Kidney (tissue), 14 donors: ENCODE measurements around the gene WDR38. TPM values are rescaled to one million over a fixed set of nuclear protein-coding genes. Genes with fewer than 3 reads are reported as not detected.

Experiments
- DNase-seq, 5 donors: peaks; one replicate each; pipeline ENCODE4 v3.0.0-alpha.2; 2013 to 2020
- FAIRE-seq: peaks from 2 replicates; lab custom pipeline; 2012; peaks lifted over from hg19 to GRCh38; lab: Jason Lieb, UNC
- H3K27ac ChIP-seq, 2 donors: one replicate each; pipeline ENCODE4 v1.7.0; 2013; ENCODE audit warnings: low read depth in 2 of 2, low read length in 2 of 2, inconsistent platforms in 1 of 2
- H3K27me3 ChIP-seq: one replicate; pipeline ENCODE4 v1.7.1; 2013; ENCODE audit warnings: low read length, inconsistent platforms; ENCODE audit not compliant: control insufficient read depth, insufficient read depth
- H3K36me3 ChIP-seq, 3 donors: one replicate each; pipeline versions ENCODE4 v1.7.0 to v1.7.1; 2013; ENCODE audit warnings: low read length in 3 of 3, control low read depth in 1 of 3, inconsistent platforms in 1 of 3; ENCODE audit not compliant: insufficient read depth in 3 of 3, control insufficient read depth in 2 of 3
- H3K4me1 ChIP-seq, 3 donors: one replicate each; pipeline versions ENCODE4 v1.7.0 to v1.7.1; 2013; ENCODE audit warnings: low read length in 3 of 3, inconsistent platforms in 1 of 3, low read depth in 1 of 3; ENCODE audit not compliant: control insufficient read depth in 2 of 3, insufficient read depth in 2 of 3
- H3K4me3 ChIP-seq, 3 donors: one replicate each; pipeline versions ENCODE4 v1.7.0 to v1.8.1; 2013; ENCODE audit warnings: low read length in 3 of 3, control low read depth in 1 of 3, inconsistent platforms in 1 of 3
- H3K9ac ChIP-seq, 3 donors: one replicate each; pipeline versions ENCODE4 v1.7.0 to v1.7.1; 2013; ENCODE audit warnings: low read length in 3 of 3, control low read depth in 1 of 3, inconsistent platforms in 1 of 3
- H3K9me3 ChIP-seq, 3 donors: one replicate each; pipeline versions ENCODE4 v1.7.0 to v1.7.1; 2013; ENCODE audit warnings: low read length in 3 of 3, control low read depth in 1 of 3, inconsistent platforms in 1 of 3; ENCODE audit not compliant: control insufficient read depth in 2 of 3, insufficient read depth in 1 of 3
- CTCF ChIP-seq: IDR thresholded peaks from 3 replicates; pipeline ENCODE4 v1.5.1; 2012; ENCODE audit warnings: mild to moderate bottlenecking, moderate library complexity, borderline replicate concordance; ENCODE audit not compliant: insufficient read depth; ENCODE audit errors: extremely low read depth
- intact Hi-C: fragments of 100-400 bp; cut with DNase I; formaldehyde crosslinking; loops from one replicate; pipeline ENCODE4 v1.11.1; 2022
- polyA plus RNA-seq: library from polyadenylated mRNA; stranded (reverse); fragments of 350-450 nt; fragmentation: Illumina TruSeq; extraction: RNeasy Lipid Tissue Mini Kit (QIAGEN cat#74804); gene quantifications from one replicate; pipeline ENCODE4 v1.2.3, GENCODE V29; 2014; ENCODE audit warnings: low read depth, low replicate concordance; ENCODE audit not compliant: insufficient read depth
- total RNA-seq: library from RNA; stranded (reverse); fragmentation: NEBNext Ultra II Directional; extraction: Animal tissue kit (Norgen Biotek cat#: 25700); gene quantifications from one replicate; pipeline ENCODE4 v1.2.1, GENCODE V29; 2021
- donor health status: control.
- donor health status: control.
- donor health status: control.
- donor health status: control.
- donor health status: control.
- donor health status: DM: yes; HTN: yes; CAD: no.
- donor health status: Normal renal cell carcinoma (clear cell type).

Gene WDR38
- total and polyA plus RNA-seq, 2 donors from 2014 or later, result 0.31 TPM; not detected in 1

GRCh38 chr9:124868511-124869465 lies 15.5 kb downstream of the WDR38 start:
- Histone ChIP-seq H3K9me3 (no peaks in the 10 kb centered on the region), H3K4me1 (peaks cover 5 to 21% (median 19%) of the 10 kb centered on the region in 3 donors), H3K27ac (peak overlapping the region; percentile 74 to 91), H3K9ac (peak overlapping the region; percentile 89 to 95 (median 95)), H3K4me3 (peak overlapping the region; percentile 84 to 94 (median 92)), H3K27me3 (no peaks in the 10 kb centered on the region), H3K36me3 (peaks cover 0 to 7% (median 0%) of the 10 kb centered on the region in 3 donors)
- FAIRE-seq (no peak), DNase-seq (peak; percentile 89 to 96 (median 93))
- intact Hi-C loops, result no loop called here
- TF ChIP-seq CTCF, result no peak

- H3K27ac ChIP-seq, result peak overlapping the region; percentile 68 to 91
- no peaks in the 10 kb centered on the region for H3K27me3 ChIP-seq
- H3K36me3 ChIP-seq, result peaks cover 0 to 14% (median 0%) of the 10 kb centered on the region in 3 donors
- peak overlapping the region; percentile 72 to 94 (median 92) for H3K4me3 ChIP-seq
- H3K4me1 ChIP-seq, result peaks cover 5 to 21% (median 19%) of the 10 kb centered on the region in 3 donors
- H3K9ac ChIP-seq, result peak overlapping the region; percentile 61 to 84 (median 68)
- intact Hi-C loops, result no loop called here
- no peaks in the 10 kb centered on the region for H3K9me3 ChIP-seq
- FAIRE-seq, result no peak
- peak in 2 of 5 donors; percentile 39 to 87 for DNase-seq
- no peak for TF ChIP-seq CTCF
Observed at GRCh38 chr9:124869466-124869985, 16.3 kb downstream of the WDR38 start.

GRCh38 chr9:124869986-124870560 lies 16.8 kb downstream of the WDR38 start:
- no peak for TF ChIP-seq CTCF
- peak in 4 of 5 donors; percentile 48 to 87 (median 59) for DNase-seq
- intact Hi-C loops, result no loop called here
- peak overlapping the region; percentile 61 to 84 (median 68) for H3K9ac ChIP-seq
- peaks cover 5 to 21% (median 19%) of the 10 kb centered on the region in 3 donors for H3K4me1 ChIP-seq
- peak overlapping the region; percentile 65 to 94 (median 72) for H3K4me3 ChIP-seq
- H3K9me3 ChIP-seq, result no peaks in the 10 kb centered on the region
- peaks cover 0 to 19% (median 4%) of the 10 kb centered on the region in 3 donors for H3K36me3 ChIP-seq
- H3K27ac ChIP-seq, result peak overlapping the region; percentile 29 to 91
- FAIRE-seq, result no peak
- no peaks in the 10 kb centered on the region for H3K27me3 ChIP-seq
